Fibroblast of skin of back (primary cell): ENCODE data around the gene TPRX1.
"Not testable (repeated sequence)": the region's sequence is repeated elsewhere in the genome, so short reads cannot be mapped to it uniquely, and the experiment has no call there.

ENCODE experiments used
- DNase-seq: peaks from one replicate; pipeline ENCODE4 v3.0.0-alpha.2; 2013

The TPRX1 gene

DNA sequence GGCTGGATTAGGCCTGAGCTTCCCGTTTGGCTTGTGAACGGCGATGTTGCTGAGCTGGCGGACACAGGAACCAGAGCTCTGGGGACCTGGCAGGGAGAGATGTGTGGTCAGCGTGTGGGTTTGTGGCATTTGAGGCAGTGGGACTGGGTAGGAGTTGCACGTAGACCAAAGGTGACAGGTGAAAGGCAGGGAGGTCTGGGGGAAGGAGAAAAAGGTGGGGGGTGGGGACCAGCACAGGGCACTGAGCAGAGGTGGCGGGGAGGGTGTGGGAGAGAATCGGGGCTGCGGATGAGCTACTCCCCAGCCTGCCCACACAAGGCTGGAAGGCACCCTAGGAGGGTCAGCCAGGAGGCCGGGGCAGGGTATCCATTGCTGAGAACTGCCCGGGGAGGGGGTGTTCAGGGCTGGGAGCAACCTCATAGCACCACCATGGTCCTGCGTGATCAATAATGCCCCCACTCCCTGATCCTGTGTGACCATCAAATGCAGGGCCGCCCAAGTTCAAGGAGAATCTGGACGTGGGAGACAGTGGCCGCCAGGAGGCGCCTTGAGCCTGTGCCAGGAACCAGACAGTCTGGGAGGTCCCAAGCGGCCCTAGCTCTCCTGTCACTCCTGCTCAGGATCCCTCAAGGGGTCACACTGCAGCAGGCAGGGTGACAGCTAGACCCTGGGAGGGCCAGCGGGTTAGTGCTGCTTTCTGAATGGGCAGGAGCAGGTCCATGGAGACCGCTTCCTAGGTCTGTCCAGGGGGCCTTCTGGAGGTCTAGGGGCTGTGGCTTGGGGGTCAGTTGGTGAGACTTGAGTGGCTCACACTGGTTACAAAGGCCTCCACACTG is 38.6 kb downstream of the TPRX1 start:
- peak; percentile 61 for DNase-seq

DNA sequence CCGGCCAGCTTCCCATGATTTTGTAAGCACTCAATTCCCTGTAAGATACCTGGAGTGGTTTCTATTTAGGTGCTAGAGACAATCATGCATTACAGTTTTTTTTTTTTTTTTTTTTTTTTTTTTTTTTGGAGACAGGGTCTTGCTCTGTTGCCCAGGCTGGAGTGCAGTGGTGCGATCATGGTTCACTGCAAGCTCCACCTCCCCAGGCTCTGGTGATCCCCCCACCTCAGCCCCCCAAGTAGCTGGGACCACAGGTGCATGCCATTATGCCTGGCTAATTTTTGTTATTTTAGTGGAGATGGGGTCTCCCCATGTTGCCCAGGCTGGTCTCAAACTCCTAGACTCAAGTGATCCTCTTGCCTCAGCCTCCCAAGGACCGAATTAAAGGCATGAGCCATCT is 39.6 kb downstream of the TPRX1 start:
- not testable (repeated sequence) for DNase-seq

- DNase-seq = no peak
Measured at GRCh38 chr19:47762615-47763308, 41.6 kb downstream of the TPRX1 start.

- no peak for DNase-seq
Measured at GRCh38 chr19:47762151-47762550, 42.2 kb downstream of the TPRX1 start.

DNA sequence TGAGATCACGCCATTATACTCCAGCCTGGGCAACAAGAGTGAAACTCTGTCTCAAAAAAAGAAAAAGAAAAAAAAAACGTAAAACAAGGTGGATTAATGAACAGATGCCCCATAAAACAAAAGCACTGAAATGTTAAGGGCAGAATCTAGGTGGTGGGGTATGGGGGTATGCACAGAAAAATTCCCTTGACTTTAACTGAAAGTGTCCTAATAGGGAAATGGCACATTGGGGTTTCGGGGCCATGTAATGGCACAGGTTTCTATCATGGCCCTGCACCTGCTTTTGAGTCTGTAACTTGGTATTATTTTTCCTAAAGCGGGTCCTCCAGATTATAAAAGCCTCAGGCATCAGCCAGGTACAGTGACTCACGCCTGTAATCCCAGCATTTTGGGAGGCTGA is 42.8 kb downstream of the TPRX1 start:
- DNase-seq = no peak

GRCh38 chr19:47760632-47760999 is 43.7 kb downstream of the TPRX1 start:
- no peak for DNase-seq

GRCh38 chr19:47758443-47758804 is 45.9 kb downstream of the TPRX1 start:
- no peak for DNase-seq

GRCh38 chr19:47757617-47758442 is 46.5 kb downstream of the TPRX1 start:
- no peak for DNase-seq

DNA sequence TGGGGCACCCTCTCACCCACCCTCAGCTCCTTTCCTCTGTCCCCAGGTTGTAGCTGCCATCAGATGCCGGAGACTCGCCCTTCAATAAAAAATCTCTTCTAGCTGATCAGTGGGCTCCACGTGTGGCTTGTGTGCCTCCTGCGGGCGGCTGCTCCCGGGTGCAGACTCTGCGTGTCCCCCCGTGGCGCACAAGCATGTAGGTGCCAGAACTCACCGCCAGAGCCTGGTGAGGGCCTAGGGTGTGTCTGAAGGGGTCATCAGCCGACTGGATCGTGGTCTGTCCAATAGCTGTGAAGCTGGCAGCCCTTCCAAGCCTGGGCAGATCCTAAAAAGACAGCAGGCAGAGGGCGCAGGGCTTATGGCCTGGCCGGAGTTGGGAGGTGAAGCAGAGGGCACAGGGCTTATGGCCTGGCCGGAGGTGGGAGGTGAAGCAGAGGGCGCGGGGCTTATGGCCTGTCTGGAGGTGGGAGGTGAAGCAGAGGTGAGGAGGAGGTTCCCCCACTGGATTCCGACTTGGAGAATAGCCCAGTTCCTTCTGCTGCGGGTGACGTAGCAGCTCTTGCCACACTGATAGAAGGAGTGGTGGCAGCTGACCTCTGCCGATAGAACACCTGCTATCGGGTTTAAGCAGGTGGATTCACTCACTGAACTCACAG is 47.3 kb downstream of the TPRX1 start:
- DNase-seq = no peak

- DNase-seq = no peak
Measured at GRCh38 chr19:47756627-47756929, 47.8 kb downstream of the TPRX1 start.

DNA sequence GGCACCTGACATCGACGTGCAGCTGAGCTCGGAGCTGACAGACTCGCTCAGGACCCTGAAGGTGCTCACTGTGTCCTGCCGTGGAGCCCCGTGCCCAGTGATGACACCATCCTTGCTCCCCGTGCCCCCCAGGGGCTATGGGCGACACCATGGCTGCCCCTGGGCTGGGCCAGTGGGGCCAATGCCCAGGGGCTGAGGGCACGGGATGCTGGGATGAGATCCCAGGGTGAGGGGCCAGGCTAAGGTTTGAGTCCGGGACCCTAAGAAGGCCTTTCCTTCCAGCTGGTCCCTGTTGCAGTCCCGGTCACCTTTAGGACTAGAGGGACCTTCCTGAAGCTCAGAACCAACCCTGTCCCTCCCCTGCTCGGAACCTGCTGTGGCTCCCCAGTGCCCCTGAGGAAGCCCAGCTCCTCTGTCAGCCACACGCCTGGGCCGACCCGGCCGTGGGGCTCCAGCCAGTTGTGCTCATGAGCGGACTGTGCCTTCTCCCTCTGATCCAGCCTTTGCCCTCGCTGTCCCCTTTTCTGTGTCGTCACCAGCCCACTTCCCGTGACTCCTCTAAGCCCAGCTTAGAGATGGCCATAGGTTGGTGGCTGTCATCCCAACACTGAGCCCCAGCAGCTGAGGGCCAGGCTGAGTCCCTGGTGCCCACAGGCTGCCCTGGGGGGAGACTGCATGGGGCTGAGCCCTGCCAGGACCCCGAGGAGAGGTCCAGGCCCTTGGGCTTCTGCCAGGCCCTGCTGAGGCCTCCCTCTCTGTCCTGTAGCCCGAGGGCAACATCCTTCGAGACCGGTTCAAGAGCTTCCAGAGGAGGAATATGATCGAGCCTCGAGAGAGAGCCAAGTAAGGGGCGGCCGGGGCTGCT is 48.4 kb downstream of the TPRX1 start:
- DNase-seq = no peak

- DNase-seq = no peak
Measured at GRCh38 chr19:47755065-47755761, 49.1 kb downstream of the TPRX1 start.

GRCh38 chr19:47754206-47755064 is 49.9 kb downstream of the TPRX1 start:
- DNase-seq = no peak

- no peak for DNase-seq
Measured at GRCh38 chr19:47752440-47753211, 51.7 kb downstream of the TPRX1 start.
